Trophoblast cell (in vitro differentiated cells and primary cell): Measurements from ENCODE around the gene COQ8B.
A peak's percentile ranks its signal among the peaks of the same experiment; 100 is the strongest.

Experiments used
- DNase-seq, 2 donors: peaks; one replicate each; pipeline ENCODE4 v3.0.0-alpha.2; 2016
- H2AFZ ChIP-seq: 2 replicates; pipeline ENCODE4 v1.6.1; 2013; ENCODE audit warnings: low read length, moderate library complexity, mild to moderate bottlenecking; ENCODE audit not compliant: insufficient read depth, poor library complexity
- H2AK5ac ChIP-seq: 2 replicates; pipeline ENCODE4 v1.6.1; 2013; ENCODE audit warnings: mild to moderate bottlenecking, low read length
- H2BK120ac ChIP-seq: 2 replicates; pipeline ENCODE4 v1.6.1; 2013; ENCODE audit warnings: low read length, mild to moderate bottlenecking, moderate library complexity; ENCODE audit not compliant: insufficient read depth, poor library complexity
- H2BK12ac ChIP-seq: 2 replicates; pipeline ENCODE4 v1.6.1; 2013; ENCODE audit warnings: mild to moderate bottlenecking, low read length, moderate library complexity
- H2BK5ac ChIP-seq: 2 replicates; pipeline ENCODE4 v1.6.1; 2013; ENCODE audit warnings: low read length, low read depth, moderate library complexity, mild to moderate bottlenecking; ENCODE audit not compliant: poor library complexity
- H3K14ac ChIP-seq: 2 replicates; pipeline ENCODE4 v1.6.1; 2013; ENCODE audit warnings: mild to moderate bottlenecking, low read length
- H3K18ac ChIP-seq: 2 replicates; pipeline ENCODE4 v1.6.1; 2013; ENCODE audit warnings: mild to moderate bottlenecking, low read length
- H3K23ac ChIP-seq: 2 replicates; pipeline ENCODE4 v1.6.1; 2013; ENCODE audit warnings: low read length
- H3K27ac ChIP-seq: 2 replicates; pipeline ENCODE4 v1.5.1; 2013; ENCODE audit warnings: low read depth, mild to moderate bottlenecking, inconsistent platforms, low read length, moderate library complexity
- H3K27me3 ChIP-seq: 2 replicates; pipeline ENCODE4 v1.6.1; 2013; ENCODE audit warnings: inconsistent platforms, mild to moderate bottlenecking, low read length, moderate library complexity; ENCODE audit not compliant: insufficient read depth
- H3K36me3 ChIP-seq, 2 experiments: 1 replicate in 1 of 2; 2 replicates in 1 of 2; pipeline ENCODE4 v1.6.1; 2013; ENCODE audit warnings: low read length in 2 of 2, mild to moderate bottlenecking in 2 of 2, moderate library complexity in 1 of 2; ENCODE audit not compliant: insufficient read depth in 2 of 2, control insufficient read depth in 1 of 2
- H3K4ac ChIP-seq: 2 replicates; pipeline ENCODE4 v1.6.1; 2013; ENCODE audit warnings: low read depth, mild to moderate bottlenecking, low read length, moderate library complexity
- H3K4me1 ChIP-seq, 2 experiments: 1 replicate in 1 of 2; 2 replicates in 1 of 2; pipeline ENCODE4 v1.6.1; 2013; ENCODE audit warnings: low read length in 2 of 2, mild to moderate bottlenecking in 2 of 2, moderate library complexity in 1 of 2; ENCODE audit not compliant: insufficient read depth in 2 of 2, control insufficient read depth in 1 of 2
- H3K4me2 ChIP-seq: 2 replicates; pipeline ENCODE4 v1.6.1; 2013; ENCODE audit warnings: inconsistent platforms, mild to moderate bottlenecking, low read length, moderate library complexity
- H3K4me3 ChIP-seq: 2 replicates; pipeline ENCODE4 v1.5.1; 2013; ENCODE audit warnings: mild to moderate bottlenecking, low read depth, low read length, inconsistent platforms
- H3K79me1 ChIP-seq: one replicate; pipeline ENCODE4 v1.6.1; 2013; ENCODE audit warnings: low read length
- H3K79me2 ChIP-seq: 2 replicates; pipeline ENCODE4 v1.6.1; 2013; ENCODE audit warnings: low read length, mild to moderate bottlenecking; ENCODE audit not compliant: control insufficient read depth, insufficient read depth, poor library complexity
- H3K9ac ChIP-seq: 2 replicates; pipeline ENCODE4 v1.6.1; 2013; ENCODE audit warnings: mild to moderate bottlenecking, low read length
- H3K9me3 ChIP-seq: 2 replicates; pipeline ENCODE4 v1.6.1; 2013; ENCODE audit warnings: low read depth, mild to moderate bottlenecking, control low read depth, inconsistent platforms, low read length; ENCODE audit not compliant: insufficient read depth
- H4K12ac ChIP-seq: 2 replicates; pipeline ENCODE4 v1.6.1; 2013; ENCODE audit warnings: low read depth, mild to moderate bottlenecking, low read length, moderate library complexity
- H4K8ac ChIP-seq: 2 replicates; pipeline ENCODE4 v1.6.1; 2013; ENCODE audit warnings: low read depth, mild to moderate bottlenecking, low read length, moderate library complexity
- H4K91ac ChIP-seq: one replicate; pipeline ENCODE4 v1.6.1; 2013; ENCODE audit warnings: low read depth, mild to moderate bottlenecking, low read length, moderate library complexity
- WGBS: extraction: QIAGEN DNeasy Blood & Tissue Kit; methylation state at CpG from one replicate; pipeline ENCODE4 v1.1.7; 2013; ENCODE audit warnings: missing lambda C conversion rate; ENCODE audit not compliant: insufficient read length, insufficient coverage; ENCODE audit errors: extremely low coverage; 5-methylcytosine and 5-hydroxymethylcytosine counted together

COQ8B gene

DNA sequence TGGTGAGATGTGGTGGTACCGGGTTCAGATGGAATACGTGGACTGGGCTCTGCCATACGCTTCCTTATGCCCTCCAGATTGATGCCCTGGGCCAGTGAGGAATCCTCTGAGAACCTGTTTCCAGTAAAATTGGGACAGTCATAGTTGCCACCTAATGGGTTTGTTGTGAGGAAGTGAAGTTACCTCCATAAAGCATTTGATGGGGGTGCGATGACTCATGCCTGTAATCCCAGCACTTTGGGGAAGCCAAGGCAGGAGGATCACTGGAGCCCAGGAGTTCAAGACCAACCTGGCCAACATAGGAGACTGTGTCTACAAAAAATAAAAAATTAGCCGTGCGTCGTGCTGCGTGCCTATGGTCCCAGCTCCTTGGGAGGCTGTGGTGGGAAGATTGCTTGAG lies 39.1 kb upstream of the COQ8B start:
- Histone ChIP-seq H3K9me3 (no peaks in the 10 kb centered on the region), H3K4me2 (no peak overlapping the region), H3K23ac (no peak overlapping the region), H3K4ac (peak overlapping the region; percentile 86), H2BK5ac (no peak overlapping the region), H2BK12ac (no peak overlapping the region), H2AK5ac (no peak overlapping the region), H2BK120ac (no peak overlapping the region), H4K12ac (no peak overlapping the region), H3K27me3 (no peaks in the 10 kb centered on the region), H2AFZ (no peak overlapping the region), H3K27ac (no peak overlapping the region), H3K79me2 (peaks cover 34% of the 10 kb centered on the region), H3K4me3 (no peak overlapping the region), H3K9ac (no peak overlapping the region), H4K91ac (no peak overlapping the region), H3K14ac (no peak overlapping the region), H4K8ac (no peak overlapping the region), H3K18ac (peak overlapping the region; percentile 49), H3K36me3 (peaks cover 47 to 50% of the 10 kb centered on the region in 2 experiments), H3K79me1 (peaks cover 13% of the 10 kb centered on the region), H3K4me1 (peaks cover 20 to 27% of the 10 kb centered on the region in 2 experiments)
- DNase-seq = peak in 1 of 2 donors; percentile 36
- WGBS = no CpG with 5 or more reads among the region's 8 CpGs

DNA sequence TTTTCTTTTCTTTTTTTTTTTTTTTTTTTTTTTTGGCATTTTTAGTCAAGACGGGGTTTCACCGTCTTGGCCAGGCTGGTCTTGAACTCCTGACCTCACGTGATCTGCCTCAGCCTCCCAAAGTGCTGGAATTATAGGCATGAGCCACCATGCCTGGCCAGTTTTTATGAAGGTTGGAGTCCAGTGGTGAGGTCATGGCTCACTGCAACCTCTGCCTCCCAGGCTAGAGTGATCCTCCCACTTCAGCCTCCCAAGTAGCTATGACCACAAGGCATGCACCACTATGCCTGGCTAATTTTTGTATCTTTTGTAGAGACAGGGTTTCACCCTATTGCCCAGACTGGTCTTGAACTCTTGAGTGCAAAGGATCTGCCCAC lies 38.5 kb upstream of the COQ8B start:
- Histone ChIP-seq H3K4me1 (peaks cover 20 to 27% of the 10 kb centered on the region in 2 experiments), H3K4me3 (no peak overlapping the region), H4K8ac (no peak overlapping the region), H2BK5ac (no peak overlapping the region), H2BK12ac (no peak overlapping the region), H4K91ac (no peak overlapping the region), H3K9ac (no peak overlapping the region), H2BK120ac (no peak overlapping the region), H3K14ac (no peak overlapping the region), H3K27ac (no peak overlapping the region), H3K4ac (peak overlapping the region; percentile 86), H3K9me3 (no peaks in the 10 kb centered on the region), H3K27me3 (no peaks in the 10 kb centered on the region), H3K4me2 (no peak overlapping the region), H3K79me2 (peaks cover 35% of the 10 kb centered on the region), H3K18ac (peak overlapping the region; percentile 49), H3K79me1 (peaks cover 14% of the 10 kb centered on the region), H2AFZ (no peak overlapping the region), H2AK5ac (no peak overlapping the region), H4K12ac (no peak overlapping the region), H3K36me3 (peaks cover 42 to 45% of the 10 kb centered on the region in 2 experiments), H3K23ac (no peak overlapping the region)
- WGBS = no CpG with 5 or more reads among the region's 3 CpGs
- DNase-seq = peak; percentile 76 to 83

DNA sequence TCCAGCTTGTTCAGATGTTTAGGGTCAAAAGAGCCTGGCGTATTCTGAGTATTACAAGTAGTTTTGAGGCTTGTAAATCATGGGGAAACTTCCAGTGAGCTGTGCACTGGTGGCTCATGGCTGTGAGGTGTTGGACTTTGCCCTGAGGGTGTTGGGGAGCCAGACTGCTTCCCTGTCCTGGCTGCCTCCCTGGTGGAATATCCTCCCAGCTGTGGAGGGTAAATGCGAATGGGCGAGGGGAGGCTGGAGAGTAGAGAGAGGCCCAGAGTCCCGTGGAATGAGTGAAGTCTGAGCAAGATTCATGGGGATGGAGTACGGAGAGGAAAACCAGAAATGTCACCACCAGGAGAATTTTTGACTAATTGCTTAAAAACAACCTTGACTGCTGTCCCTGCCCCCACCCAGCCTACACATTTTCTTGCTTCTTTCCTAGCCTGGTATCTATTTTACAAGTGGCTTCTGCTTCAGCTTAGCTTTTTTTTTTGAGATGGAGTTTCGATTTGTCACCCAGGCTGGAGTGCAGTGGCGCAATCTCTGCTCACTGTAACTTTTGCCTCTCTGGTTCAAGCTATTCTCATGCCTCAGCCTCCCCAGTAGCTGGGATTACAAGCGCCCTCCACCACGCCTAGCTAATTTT lies 38.0 kb upstream of the COQ8B start:
- H3K9ac ChIP-seq = no peak overlapping the region
- H3K4me1 ChIP-seq = peaks cover 24 to 28% of the 10 kb centered on the region in 2 experiments
- no peak overlapping the region for H3K23ac ChIP-seq
- H3K18ac ChIP-seq = peak overlapping the region; percentile 17
- peak overlapping the region; percentile 71 for H3K4ac ChIP-seq
- no peak overlapping the region for H2BK5ac ChIP-seq
- peak overlapping the region; percentile 31 for H4K12ac ChIP-seq
- no peak overlapping the region for H4K91ac ChIP-seq
- H3K79me2 ChIP-seq = peaks cover 38% of the 10 kb centered on the region
- no peak overlapping the region for H3K14ac ChIP-seq
- WGBS = no CpG with 5 or more reads among the region's 9 CpGs
- H3K27me3 ChIP-seq = no peaks in the 10 kb centered on the region
- peak overlapping the region; percentile 26 for H2AK5ac ChIP-seq
- peaks cover 39 to 40% of the 10 kb centered on the region in 2 experiments for H3K36me3 ChIP-seq
- H3K79me1 ChIP-seq = peaks cover 19% of the 10 kb centered on the region
- H4K8ac ChIP-seq = no peak overlapping the region
- H2AFZ ChIP-seq = no peak overlapping the region
- no peaks in the 10 kb centered on the region for H3K9me3 ChIP-seq
- H3K4me2 ChIP-seq = peak overlapping the region; percentile 32
- peak overlapping the region; percentile 11 for H2BK12ac ChIP-seq
- H2BK120ac ChIP-seq = no peak overlapping the region
- H3K4me3 ChIP-seq = no peak overlapping the region
- H3K27ac ChIP-seq = peak overlapping the region; percentile 36
- DNase-seq = peak; percentile 84 to 85

DNA sequence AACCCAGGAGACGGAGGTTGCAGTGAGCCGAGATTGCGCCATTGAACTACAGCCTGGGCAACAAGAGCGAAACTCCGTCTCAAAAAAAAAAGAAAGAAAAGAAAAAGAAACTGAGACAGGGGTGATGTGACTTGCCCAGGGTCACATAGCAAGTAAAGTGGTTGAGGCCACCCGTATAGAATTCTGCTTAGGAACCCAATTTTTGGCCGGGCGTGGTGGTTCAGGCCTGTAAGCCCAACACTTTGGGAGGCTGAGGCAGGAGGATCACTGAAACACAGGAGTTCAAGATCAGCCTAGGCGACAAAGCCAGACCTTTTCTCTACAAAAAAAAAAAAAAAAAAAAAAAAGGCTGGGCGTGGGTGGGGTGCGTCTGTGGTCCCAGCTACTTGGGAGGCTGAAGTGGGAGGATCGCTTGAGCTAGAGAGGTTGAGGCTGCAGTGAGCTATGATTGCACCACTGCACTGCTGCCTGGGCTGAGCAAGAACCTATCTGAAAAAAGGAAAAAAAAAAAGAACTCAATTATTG lies 35.6 kb upstream of the COQ8B start:
- H3K4me1 ChIP-seq = peaks cover 38 to 41% of the 10 kb centered on the region in 2 experiments
- H3K27me3 ChIP-seq = no peaks in the 10 kb centered on the region

More for the DNA sequence above, 35.6 kb upstream of the COQ8B start:
- H4K8ac ChIP-seq = no peak overlapping the region
- no peak overlapping the region for H2BK120ac ChIP-seq
- H3K14ac ChIP-seq = no peak overlapping the region
- H2BK5ac ChIP-seq = no peak overlapping the region
- peak overlapping the region; percentile 19 for H4K91ac ChIP-seq
- H3K4ac ChIP-seq = peak overlapping the region; percentile 98
- H2BK12ac ChIP-seq = no peak overlapping the region
- WGBS = no CpG with 5 or more reads among the region's 12 CpGs
- H2AFZ ChIP-seq = no peak overlapping the region
- no peak overlapping the region for H3K23ac ChIP-seq
- peaks cover 29% of the 10 kb centered on the region for H3K79me1 ChIP-seq
- H3K9ac ChIP-seq = no peak overlapping the region
- H3K36me3 ChIP-seq = peaks cover 21 to 22% of the 10 kb centered on the region in 2 experiments
- H3K79me2 ChIP-seq = peaks cover 42% of the 10 kb centered on the region
- DNase-seq = no peak
- H3K4me2 ChIP-seq = peak overlapping the region; percentile 57
- no peak overlapping the region for H4K12ac ChIP-seq
- no peaks in the 10 kb centered on the region for H3K9me3 ChIP-seq
- H3K4me3 ChIP-seq = no peak overlapping the region
- H3K18ac ChIP-seq = no peak overlapping the region
- no peak overlapping the region for H2AK5ac ChIP-seq
- H3K27ac ChIP-seq = no peak overlapping the region
